Peyer's patch (tissue), 4 donors: ENCODE measurements around the gene ELMOD1. TPM values are rescaled to one million over a fixed set of nuclear protein-coding genes. Genes with fewer than 3 reads are reported as not detected.

ENCODE experiments used
- DNase-seq, 3 donors: peaks; one replicate each; pipeline ENCODE4 v3.0.0-alpha.2; 2017 to 2019
- H3K27ac ChIP-seq, 4 donors: fragments of 200-600 bp; sonication (generic); one replicate each; pipeline ENCODE4 v1.5.1; 2016 to 2019
- H3K27me3 ChIP-seq, 2 donors: fragments of 200-600 bp; sonication (generic); one replicate each; pipeline ENCODE4 v1.5.1; 2019
- H3K36me3 ChIP-seq, 3 donors: fragments of 200-600 bp; sonication (generic); one replicate each; pipeline ENCODE4 v1.5.1; 2016 to 2019
- H3K4me1 ChIP-seq, 4 donors: fragments of 200-600 bp; sonication (generic); one replicate each; pipeline ENCODE4 v1.5.1; 2016 to 2019
- H3K4me3 ChIP-seq, 4 donors: fragments of 200-600 bp; sonication (generic); 1 replicate in 3 of 4; 2 replicates in 1 of 4; pipeline ENCODE4 v1.5.1; 2016 to 2019; ENCODE audit warnings: mild to moderate bottlenecking in 1 of 4
- H3K9me3 ChIP-seq, 4 donors: fragments of 200-600 bp; sonication (generic); one replicate each; pipeline ENCODE4 v1.5.1; 2016 to 2019; ENCODE audit warnings: mild to moderate bottlenecking in 1 of 4
- POLR2A ChIP-seq, 2 donors: fragments of 450-650 bp; IDR thresholded peaks; one replicate each; pipeline ENCODE4 v1.5.1; 2017; ENCODE audit warnings: antibody characterized with exemption in 2 of 2, mild to moderate bottlenecking in 2 of 2, moderate library complexity in 2 of 2
- total RNA-seq, 4 donors: library from RNA; depleted of rRNA; stranded (reverse); fragments of >200 nt; gene quantifications; one replicate each; pipeline ENCODE4 v1.1.0, GENCODE V29; 2016
- TF ChIP-seq, protein P1 (sequence below), 6 experiments: fragments of 450-650 bp in 4 of 6; fragments of 200-600 bp in 2 of 6; sonication (generic) in 1 of 6; IDR thresholded peaks; one replicate each; pipeline ENCODE4 v1.5.1; 2017 to 2019; ENCODE audit warnings: antibody characterized with exemption in 6 of 6, mild to moderate bottlenecking in 3 of 6, moderate library complexity in 1 of 6

ELMOD1 gene
- total RNA-seq, 4 donors from 2014 or later: not detected

DNA sequence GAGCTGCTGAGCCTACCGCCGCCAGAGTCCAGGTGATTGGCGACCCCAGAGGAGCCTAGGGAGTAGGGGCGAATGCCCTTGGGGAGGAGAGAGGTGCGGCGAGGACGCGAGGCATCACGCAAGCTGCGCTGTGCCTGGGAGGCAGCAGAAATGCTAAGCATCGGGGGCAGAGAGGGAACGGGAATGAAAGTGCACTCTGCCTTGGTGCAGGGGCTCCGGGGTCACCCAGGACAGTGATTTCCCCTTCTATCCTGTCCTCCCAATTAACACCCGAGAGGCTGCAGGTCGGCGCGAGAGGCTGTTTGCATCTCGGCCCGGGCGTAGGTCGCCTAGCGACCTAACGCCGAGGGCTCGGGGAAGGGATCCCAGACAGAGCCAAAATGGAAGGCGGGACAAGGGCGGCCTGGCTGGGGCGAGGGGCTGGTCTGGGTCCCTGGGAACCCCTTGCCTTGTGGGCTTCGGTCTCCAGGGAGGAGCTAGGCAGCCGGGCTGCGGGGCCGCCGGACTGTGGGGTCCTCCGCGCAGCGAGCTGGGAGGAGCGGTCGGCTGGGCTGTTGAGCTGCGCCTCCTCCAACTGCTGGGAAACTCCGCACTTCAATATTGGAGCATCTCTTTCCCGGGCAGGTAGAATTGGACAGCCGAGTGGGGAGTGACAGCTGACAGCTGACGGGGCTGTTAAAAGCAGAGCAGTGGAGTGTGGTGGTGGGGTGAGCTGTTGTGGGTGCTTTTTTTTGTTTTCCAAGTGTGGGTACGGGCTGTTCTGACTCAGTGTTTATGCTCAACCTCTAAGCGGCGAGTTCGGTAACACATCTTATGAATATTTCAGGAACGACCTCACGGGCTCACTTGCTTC lies 657 bp downstream of the ELMOD1 start:
- Histone ChIP-seq H3K27me3 (peaks cover 0 to 12% of the 10 kb centered on the region in 2 donors), H3K36me3 (no peaks in the 10 kb centered on the region), H3K9me3 (peaks cover 0 to 5% (median 0%) of the 10 kb centered on the region in 4 donors), H3K4me1 (peaks cover 0 to 14% (median 10%) of the 10 kb centered on the region in 4 donors), H3K4me3 (peak overlapping the region; percentile 34 to 62 (median 56)), H3K27ac (no peak overlapping the region)
- no peak for DNase-seq
- TF ChIP-seq, protein P1, sequence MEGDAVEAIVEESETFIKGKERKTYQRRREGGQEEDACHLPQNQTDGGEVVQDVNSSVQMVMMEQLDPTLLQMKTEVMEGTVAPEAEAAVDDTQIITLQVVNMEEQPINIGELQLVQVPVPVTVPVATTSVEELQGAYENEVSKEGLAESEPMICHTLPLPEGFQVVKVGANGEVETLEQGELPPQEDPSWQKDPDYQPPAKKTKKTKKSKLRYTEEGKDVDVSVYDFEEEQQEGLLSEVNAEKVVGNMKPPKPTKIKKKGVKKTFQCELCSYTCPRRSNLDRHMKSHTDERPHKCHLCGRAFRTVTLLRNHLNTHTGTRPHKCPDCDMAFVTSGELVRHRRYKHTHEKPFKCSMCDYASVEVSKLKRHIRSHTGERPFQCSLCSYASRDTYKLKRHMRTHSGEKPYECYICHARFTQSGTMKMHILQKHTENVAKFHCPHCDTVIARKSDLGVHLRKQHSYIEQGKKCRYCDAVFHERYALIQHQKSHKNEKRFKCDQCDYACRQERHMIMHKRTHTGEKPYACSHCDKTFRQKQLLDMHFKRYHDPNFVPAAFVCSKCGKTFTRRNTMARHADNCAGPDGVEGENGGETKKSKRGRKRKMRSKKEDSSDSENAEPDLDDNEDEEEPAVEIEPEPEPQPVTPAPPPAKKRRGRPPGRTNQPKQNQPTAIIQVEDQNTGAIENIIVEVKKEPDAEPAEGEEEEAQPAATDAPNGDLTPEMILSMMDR (IDR thresholded peaks at IDR 0.05): no peak
- TF ChIP-seq POLR2A (IDR thresholded peaks at IDR 0.05): no peak

GRCh38 chr11:107592231-107592590 lies 1.3 kb downstream of the ELMOD1 start:
- peaks cover 0 to 5% (median 0%) of the 10 kb centered on the region in 4 donors for H3K9me3 ChIP-seq
- H3K36me3 ChIP-seq: no peaks in the 10 kb centered on the region
- H3K27ac ChIP-seq: no peak overlapping the region
- peaks cover 0 to 12% of the 10 kb centered on the region in 2 donors for H3K27me3 ChIP-seq
- H3K4me1 ChIP-seq: peaks cover 0 to 14% (median 10%) of the 10 kb centered on the region in 4 donors
- H3K4me3 ChIP-seq: peak overlapping the region in 1 of 4 donors; percentile 55
- no peak for TF ChIP-seq POLR2A (IDR thresholded peaks at IDR 0.05)
- TF ChIP-seq, protein P1 (IDR thresholded peaks at IDR 0.05): no peak
- DNase-seq: no peak

- H3K36me3 ChIP-seq: no peaks in the 10 kb centered on the region
- DNase-seq: no peak
- no peak for TF ChIP-seq POLR2A (IDR thresholded peaks at IDR 0.05)
- TF ChIP-seq, protein P1 (IDR thresholded peaks at IDR 0.05): no peak
- H3K27ac ChIP-seq: no peak overlapping the region
- H3K4me3 ChIP-seq: no peak overlapping the region
- H3K27me3 ChIP-seq: peaks cover 0 to 12% of the 10 kb centered on the region in 2 donors
- peaks cover 0 to 5% (median 0%) of the 10 kb centered on the region in 4 donors for H3K9me3 ChIP-seq
- H3K4me1 ChIP-seq: peaks cover 0 to 14% (median 10%) of the 10 kb centered on the region in 4 donors
Measured at GRCh38 chr11:107592813-107593212, 1.9 kb downstream of the ELMOD1 start.

DNA sequence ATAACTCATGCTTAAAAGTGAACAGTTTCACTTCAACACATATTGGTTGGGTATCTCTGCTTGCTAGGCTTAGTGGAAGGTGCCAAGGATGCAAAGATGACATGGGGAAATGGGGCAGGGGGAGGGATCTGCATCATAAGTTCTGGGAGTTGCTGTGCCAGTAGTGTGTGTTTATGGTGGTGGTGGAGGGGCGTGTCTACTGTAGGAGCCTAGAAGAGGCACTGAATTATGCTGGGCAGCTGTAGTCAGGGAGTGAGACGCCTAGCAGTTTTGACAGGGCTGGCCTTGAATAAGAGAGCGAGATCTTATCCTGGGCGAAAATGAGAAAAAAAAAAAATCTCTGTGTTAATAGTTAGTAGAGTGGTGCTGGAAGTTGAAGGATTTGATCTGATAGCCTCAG lies 3.0 kb downstream of the ELMOD1 start:
- H3K27ac ChIP-seq: no peak overlapping the region
- peaks cover 0 to 12% of the 10 kb centered on the region in 2 donors for H3K27me3 ChIP-seq
- no peak for DNase-seq
- TF ChIP-seq, protein P1 (IDR thresholded peaks at IDR 0.05): no peak
- TF ChIP-seq POLR2A (IDR thresholded peaks at IDR 0.05): no peak
- peaks cover 0 to 5% (median 0%) of the 10 kb centered on the region in 4 donors for H3K9me3 ChIP-seq
- no peak overlapping the region for H3K4me3 ChIP-seq
- peaks cover 0 to 14% (median 10%) of the 10 kb centered on the region in 4 donors for H3K4me1 ChIP-seq
- H3K36me3 ChIP-seq: no peaks in the 10 kb centered on the region

DNA sequence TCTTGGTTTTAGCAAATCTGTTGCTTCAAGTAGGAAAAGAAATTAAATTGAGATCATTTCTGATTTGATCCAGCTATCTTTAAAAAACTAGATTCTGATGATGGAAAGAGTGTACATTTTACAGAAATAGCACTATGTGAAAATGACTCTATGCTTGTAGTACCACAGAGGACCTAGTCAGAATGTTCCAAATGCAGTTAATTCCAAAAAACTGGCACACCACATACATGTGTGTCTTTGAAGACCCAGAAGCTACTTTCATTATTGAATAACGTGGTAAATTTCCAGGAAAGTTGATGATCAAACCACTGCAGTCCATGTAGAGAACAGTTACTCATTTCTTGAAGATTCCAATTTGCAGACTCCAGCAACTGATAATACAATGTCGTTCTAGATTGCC lies 3.8 kb downstream of the ELMOD1 start:
- no peak overlapping the region for H3K27ac ChIP-seq
- peaks cover 0 to 14% (median 10%) of the 10 kb centered on the region in 4 donors for H3K4me1 ChIP-seq
- TF ChIP-seq, protein P1 (IDR thresholded peaks at IDR 0.05): no peak
- no peak for TF ChIP-seq POLR2A (IDR thresholded peaks at IDR 0.05)
- no peaks in the 10 kb centered on the region for H3K36me3 ChIP-seq
- no peak for DNase-seq
- no peak overlapping the region for H3K4me3 ChIP-seq
- H3K27me3 ChIP-seq: peaks cover 0 to 12% of the 10 kb centered on the region in 2 donors
- peaks cover 0 to 5% (median 0%) of the 10 kb centered on the region in 4 donors for H3K9me3 ChIP-seq
